ENCODE results near the gene ARHGEF3. TPM values are rescaled to one million over a fixed set of nuclear protein-coding genes. Genes with fewer than 3 reads are reported as not detected.

The ARHGEF3 gene
- total and polyA plus RNA-seq, 2 experiments from 2014 or later, result 41.7 to 63.8 TPM

DNA sequence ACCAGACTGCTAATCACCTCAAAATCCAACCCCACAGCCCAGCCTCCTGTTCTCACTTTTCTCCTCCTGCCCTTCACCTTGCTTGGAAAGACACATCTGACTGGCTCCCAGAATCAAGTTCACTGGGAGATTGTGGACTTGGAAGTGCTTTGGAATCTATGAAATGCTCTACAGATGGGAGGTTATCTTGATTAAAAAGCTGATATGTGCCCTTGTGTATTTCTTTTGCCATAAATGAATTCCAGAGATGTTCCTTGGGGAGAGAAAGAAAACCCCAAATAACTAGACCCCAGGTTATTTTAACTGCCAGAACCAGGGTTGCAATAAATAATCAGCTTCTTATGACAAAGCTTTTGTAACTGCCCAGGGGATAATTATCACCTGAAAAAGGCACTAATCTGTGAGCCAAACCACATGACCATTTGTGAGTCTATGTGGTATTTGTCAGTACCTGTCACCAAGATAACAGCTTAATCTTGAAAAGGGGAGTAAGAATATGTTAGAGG, 21.7 kb upstream of the ARHGEF3 start:
- no peaks in the 10 kb centered on the region for H4K20me1 ChIP-seq (ENCODE audit: insufficient read depth, poor library complexity, severe bottlenecking)
- H3K9me3 ChIP-seq (ENCODE audit: low read depth), result no peaks in the 10 kb centered on the region
- DNase-seq (ENCODE audit: low spot score), result no peak
- H3K79me2 ChIP-seq, result peaks cover 2% of the 10 kb centered on the region
- peak overlapping the region; percentile 81 for H3K27ac ChIP-seq
- H3K36me3 ChIP-seq (replicated peaks; ENCODE audit: insufficient read depth, low read depth), result no peaks in the 10 kb centered on the region
- H3K4me3 ChIP-seq, result no peak overlapping the region
- TF ChIP-seq, protein P1, sequence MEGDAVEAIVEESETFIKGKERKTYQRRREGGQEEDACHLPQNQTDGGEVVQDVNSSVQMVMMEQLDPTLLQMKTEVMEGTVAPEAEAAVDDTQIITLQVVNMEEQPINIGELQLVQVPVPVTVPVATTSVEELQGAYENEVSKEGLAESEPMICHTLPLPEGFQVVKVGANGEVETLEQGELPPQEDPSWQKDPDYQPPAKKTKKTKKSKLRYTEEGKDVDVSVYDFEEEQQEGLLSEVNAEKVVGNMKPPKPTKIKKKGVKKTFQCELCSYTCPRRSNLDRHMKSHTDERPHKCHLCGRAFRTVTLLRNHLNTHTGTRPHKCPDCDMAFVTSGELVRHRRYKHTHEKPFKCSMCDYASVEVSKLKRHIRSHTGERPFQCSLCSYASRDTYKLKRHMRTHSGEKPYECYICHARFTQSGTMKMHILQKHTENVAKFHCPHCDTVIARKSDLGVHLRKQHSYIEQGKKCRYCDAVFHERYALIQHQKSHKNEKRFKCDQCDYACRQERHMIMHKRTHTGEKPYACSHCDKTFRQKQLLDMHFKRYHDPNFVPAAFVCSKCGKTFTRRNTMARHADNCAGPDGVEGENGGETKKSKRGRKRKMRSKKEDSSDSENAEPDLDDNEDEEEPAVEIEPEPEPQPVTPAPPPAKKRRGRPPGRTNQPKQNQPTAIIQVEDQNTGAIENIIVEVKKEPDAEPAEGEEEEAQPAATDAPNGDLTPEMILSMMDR (IDR thresholded peaks at IDR 0.05; ENCODE audit: poor library complexity), result no peak
- no peak for TF ChIP-seq EZH2 (IDR thresholded peaks at IDR 0.05; ENCODE audit: borderline replicate concordance)
- no peak for TF ChIP-seq EZH2phosphoT487 (IDR thresholded peaks at IDR 0.05; ENCODE audit: low read depth, severe bottlenecking, unreplicated experiment)
- H3K27me3 ChIP-seq, result no peaks in the 10 kb centered on the region
- peaks cover 43% of the 10 kb centered on the region for H3K4me1 ChIP-seq (ENCODE audit: insufficient read depth)
- no peaks in the 10 kb centered on the region for H3K9me2 ChIP-seq (replicated peaks; ENCODE audit: insufficient read depth)
- peak overlapping the region; percentile 15 for H3K4me2 ChIP-seq
- no peak overlapping the region for H2AFZ ChIP-seq

DNA sequence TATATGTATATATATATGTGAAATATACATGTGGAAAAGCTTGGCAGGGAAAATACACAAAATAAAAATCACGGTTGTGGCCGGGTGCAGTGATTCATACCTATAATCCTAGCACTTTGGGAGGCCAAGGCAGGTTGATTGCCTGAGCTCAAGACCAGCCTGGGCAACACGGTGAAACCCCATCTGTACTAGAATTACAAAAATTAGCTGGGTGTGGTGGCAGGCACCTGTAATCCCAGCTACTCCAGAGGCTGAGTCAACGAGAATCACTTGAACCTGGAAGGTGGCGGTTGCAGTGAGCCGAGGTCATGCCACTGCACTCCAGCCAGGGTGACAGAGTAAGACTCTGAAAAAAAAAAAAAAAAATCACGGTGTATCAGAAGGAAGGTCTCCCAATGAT, 20.8 kb upstream of the ARHGEF3 start:
- no peak for DNase-seq (ENCODE audit: low spot score)
- Histone ChIP-seq H3K9me3 (ENCODE audit: low read depth) (no peaks in the 10 kb centered on the region), H3K36me3 (replicated peaks; ENCODE audit: insufficient read depth, low read depth) (no peaks in the 10 kb centered on the region), H3K4me3 (no peak overlapping the region), H3K79me2 (peaks cover 2% of the 10 kb centered on the region), H4K20me1 (ENCODE audit: insufficient read depth, poor library complexity, severe bottlenecking) (no peaks in the 10 kb centered on the region), H3K4me1 (ENCODE audit: insufficient read depth) (peaks cover 43% of the 10 kb centered on the region), H2AFZ (no peak overlapping the region), H3K27me3 (no peaks in the 10 kb centered on the region), H3K4me2 (no peak overlapping the region), H3K27ac (no peak overlapping the region), H3K9me2 (replicated peaks; ENCODE audit: insufficient read depth) (no peaks in the 10 kb centered on the region)
- TF ChIP-seq EZH2 (IDR thresholded peaks at IDR 0.05; ENCODE audit: borderline replicate concordance) (no peak), EZH2phosphoT487 (IDR thresholded peaks at IDR 0.05; ENCODE audit: low read depth, severe bottlenecking, unreplicated experiment) (no peak)
- TF ChIP-seq, protein P1 (IDR thresholded peaks at IDR 0.05; ENCODE audit: poor library complexity), result no peak
- 75% methylated on average over 7 of the region's 7 CpGs for WGBS (ENCODE audit: low lambda C conversion rate, missing lambda C conversion rate)

DNA sequence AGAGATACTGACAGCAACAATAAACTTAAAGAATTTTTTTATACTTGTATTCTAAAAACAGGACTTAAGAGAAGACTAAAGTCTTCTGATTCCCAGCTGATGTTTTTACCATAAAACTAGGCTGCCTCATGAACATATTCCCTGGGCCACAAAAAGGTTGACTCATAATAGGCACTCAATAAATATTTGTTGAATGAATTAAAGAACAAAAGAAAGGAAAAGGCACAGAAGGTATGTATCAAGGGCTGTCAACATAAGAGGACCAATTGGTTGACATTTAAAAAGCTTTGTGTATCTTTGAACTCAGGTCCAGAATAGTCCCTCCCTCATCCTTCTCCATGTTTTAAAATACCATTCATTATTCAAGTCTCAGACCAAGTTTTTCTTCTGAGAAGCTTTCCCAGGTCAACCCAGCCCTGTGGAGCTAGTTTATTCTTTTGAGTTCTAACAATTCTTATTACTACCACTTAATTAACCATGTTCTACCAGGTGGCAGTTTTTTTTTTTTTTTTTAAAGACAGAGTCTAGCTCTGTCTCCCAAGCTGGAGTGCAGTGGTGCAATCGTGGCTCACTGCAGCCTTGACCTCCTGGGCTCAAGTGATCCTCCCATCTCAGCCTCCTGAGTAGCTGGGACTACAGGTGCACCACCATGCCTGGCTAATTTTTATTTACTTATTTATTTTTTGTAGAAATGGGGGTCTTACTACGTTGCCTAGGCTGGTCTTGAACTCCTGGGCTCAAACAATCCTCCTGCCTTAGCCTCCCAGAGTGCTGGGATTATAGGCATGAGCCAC, 17.5 kb upstream of the ARHGEF3 start:
- H3K9me2 ChIP-seq (replicated peaks; ENCODE audit: insufficient read depth), result no peaks in the 10 kb centered on the region
- peaks cover 25% of the 10 kb centered on the region for H3K4me1 ChIP-seq (ENCODE audit: insufficient read depth)
- TF ChIP-seq, protein P1 (IDR thresholded peaks at IDR 0.05; ENCODE audit: poor library complexity), result no peak
- no peak for DNase-seq (ENCODE audit: low spot score)
- no peaks in the 10 kb centered on the region for H3K9me3 ChIP-seq (ENCODE audit: low read depth)
- H3K27ac ChIP-seq, result peak overlapping the region; percentile 2
- H3K4me2 ChIP-seq, result peak overlapping the region; percentile 11
- no peaks in the 10 kb centered on the region for H3K79me2 ChIP-seq
- no peak overlapping the region for H3K4me3 ChIP-seq
- H4K20me1 ChIP-seq (ENCODE audit: insufficient read depth, poor library complexity, severe bottlenecking), result no peaks in the 10 kb centered on the region
- no peaks in the 10 kb centered on the region for H3K36me3 ChIP-seq (replicated peaks; ENCODE audit: insufficient read depth, low read depth)
- no peak overlapping the region for H2AFZ ChIP-seq
- no peaks in the 10 kb centered on the region for H3K27me3 ChIP-seq
- WGBS (ENCODE audit: low lambda C conversion rate, missing lambda C conversion rate), result 96% methylated on average over 2 of the region's 2 CpGs
